ENCODE measurements around the gene CEACAM6.

The CEACAM6 gene

GRCh38 chr19:41801031-41801430 is 45.7 kb downstream of the CEACAM6 start:
- TF ChIP-seq CTCF (IDR thresholded peaks at IDR 0.05; ENCODE audit: borderline replicate concordance, control extremely low read depth, extremely low read depth, insufficient read depth, missing control alignments), result no peak
- in situ Hi-C loops (cut with MboI; ENCODE audit: low sequenced_read_pairs, unreplicated experiment), result no loop called here
- no peak for DNase-seq (ENCODE audit: low spot score)

- in situ Hi-C loops (cut with MboI; ENCODE audit: low sequenced_read_pairs, unreplicated experiment), result no loop called here
- DNase-seq (ENCODE audit: low spot score), result no peak
- TF ChIP-seq CTCF (IDR thresholded peaks at IDR 0.05; ENCODE audit: borderline replicate concordance, control extremely low read depth, extremely low read depth, insufficient read depth, missing control alignments), result no peak
Observed at GRCh38 chr19:41801792-41802211, 46.5 kb downstream of the CEACAM6 start.

GRCh38 chr19:41802770-41803169 is 47.4 kb downstream of the CEACAM6 start:
- TF ChIP-seq CTCF (IDR thresholded peaks at IDR 0.05; ENCODE audit: borderline replicate concordance, control extremely low read depth, extremely low read depth, insufficient read depth, missing control alignments), result no peak
- in situ Hi-C loops (cut with MboI; ENCODE audit: low sequenced_read_pairs, unreplicated experiment), result no loop called here
- DNase-seq (ENCODE audit: low spot score), result no peak

GRCh38 chr19:41804336-41804735 is 49.0 kb downstream of the CEACAM6 start:
- DNase-seq (ENCODE audit: low spot score), result no peak
- TF ChIP-seq CTCF (IDR thresholded peaks at IDR 0.05; ENCODE audit: borderline replicate concordance, control extremely low read depth, extremely low read depth, insufficient read depth, missing control alignments), result no peak
- in situ Hi-C loops (cut with MboI; ENCODE audit: low sequenced_read_pairs, unreplicated experiment), result no loop called here

- in situ Hi-C loops (cut with MboI; ENCODE audit: low sequenced_read_pairs, unreplicated experiment), result no loop called here
- no peak for DNase-seq (ENCODE audit: low spot score)
- no peak for TF ChIP-seq CTCF (IDR thresholded peaks at IDR 0.05; ENCODE audit: borderline replicate concordance, control extremely low read depth, extremely low read depth, insufficient read depth, missing control alignments)
Observed at GRCh38 chr19:41807176-41807575, 51.8 kb downstream of the CEACAM6 start.

GRCh38 chr19:41808663-41809566 is 53.6 kb downstream of the CEACAM6 start:
- no peak for TF ChIP-seq CTCF (IDR thresholded peaks at IDR 0.05; ENCODE audit: borderline replicate concordance, control extremely low read depth, extremely low read depth, insufficient read depth, missing control alignments)
- in situ Hi-C loops (cut with MboI; ENCODE audit: low sequenced_read_pairs, unreplicated experiment), result no loop called here
- no peak for DNase-seq (ENCODE audit: low spot score)
